Measurements from ENCODE around the gene FOXO6.
A peak's percentile ranks its signal among the peaks of the same experiment; 100 is the strongest.

Gene FOXO6

DNA sequence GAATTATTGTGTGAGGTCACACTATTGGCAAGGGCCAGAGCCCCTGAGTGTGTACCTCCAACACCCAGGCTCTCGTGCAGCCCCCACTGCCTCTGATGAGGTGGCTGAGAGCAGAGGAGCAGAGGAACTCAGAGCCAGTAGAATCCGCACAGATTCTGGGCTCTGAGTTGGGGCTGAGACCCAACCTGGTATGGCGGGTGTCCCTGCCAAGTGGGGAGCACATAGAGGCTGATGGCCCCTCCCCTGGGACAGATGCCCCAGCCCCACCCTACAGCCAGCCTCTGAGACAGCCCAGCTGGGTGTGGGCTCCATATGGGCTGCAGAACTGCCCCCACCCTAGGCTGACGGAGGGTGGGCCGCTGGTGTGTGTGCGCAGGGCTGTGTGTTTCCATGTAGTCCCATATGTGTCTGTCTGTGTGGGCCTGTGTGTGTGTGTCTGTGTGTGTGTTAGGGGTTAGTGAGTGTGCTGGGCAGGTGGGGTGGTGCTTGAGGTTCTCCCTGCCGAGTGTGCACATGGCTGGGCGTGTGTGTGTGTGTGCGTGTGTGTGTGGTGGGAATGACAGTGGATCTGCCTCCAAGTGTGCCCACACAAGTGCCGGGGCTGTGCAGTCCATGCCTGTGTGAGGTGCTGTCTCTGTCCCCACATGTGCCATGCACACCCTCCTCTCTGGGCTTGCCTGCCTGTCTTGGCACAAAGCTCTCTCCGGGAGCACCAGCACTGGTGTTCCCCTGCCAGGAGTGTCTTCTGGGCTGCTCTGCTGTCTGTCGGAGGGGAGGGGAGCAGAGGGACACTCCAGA is 24.4 kb downstream of the FOXO6 start:
- DNase-seq (ENCODE audit: low spot score): no peak

DNA sequence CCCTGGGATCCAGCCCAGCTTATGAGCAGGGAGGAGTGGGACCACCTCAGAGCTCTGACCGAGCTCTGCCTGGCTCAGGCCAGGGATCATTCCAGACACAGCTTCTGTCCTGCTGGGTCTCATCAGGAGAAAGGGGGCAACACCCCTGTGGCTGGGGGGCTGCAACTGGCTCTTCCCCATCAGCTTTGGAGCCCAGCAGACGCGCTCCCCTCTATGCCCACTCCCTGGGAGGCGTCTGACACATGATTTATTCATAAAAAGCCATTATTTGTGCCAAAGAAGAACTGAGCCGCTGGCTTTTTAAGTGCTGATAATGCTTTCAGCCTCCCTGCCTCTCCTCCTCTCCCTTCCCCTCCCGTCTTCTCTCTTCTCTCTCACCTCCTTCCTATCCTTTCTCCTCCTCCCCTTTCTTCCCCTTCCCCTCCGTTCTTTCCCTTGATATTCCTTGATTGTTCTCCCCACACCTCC is 25.0 kb downstream of the FOXO6 start:
- no peak for DNase-seq (ENCODE audit: low spot score)

DNA sequence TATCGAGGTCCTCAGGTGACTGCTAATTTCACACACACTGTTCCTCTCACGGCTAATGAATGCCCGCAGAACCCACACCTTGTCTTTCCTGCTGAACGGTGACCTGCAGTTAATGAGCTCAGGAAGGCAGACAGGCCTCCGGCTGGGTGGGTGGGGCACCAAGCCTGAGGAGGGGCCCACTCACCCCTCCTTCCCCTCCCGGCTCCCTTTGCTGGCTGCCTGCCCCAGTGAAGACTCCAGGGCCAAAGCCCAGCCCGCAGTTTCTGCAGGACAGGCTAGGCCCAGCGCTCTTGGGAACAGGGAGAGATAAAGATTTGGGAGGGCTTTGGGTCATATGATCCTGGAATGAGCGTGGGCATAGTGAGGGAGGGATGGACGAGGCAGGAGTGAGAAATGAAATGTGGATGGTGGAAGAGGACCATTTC is 26.4 kb downstream of the FOXO6 start:
- DNase-seq (ENCODE audit: low spot score): peak; percentile 53

DNA sequence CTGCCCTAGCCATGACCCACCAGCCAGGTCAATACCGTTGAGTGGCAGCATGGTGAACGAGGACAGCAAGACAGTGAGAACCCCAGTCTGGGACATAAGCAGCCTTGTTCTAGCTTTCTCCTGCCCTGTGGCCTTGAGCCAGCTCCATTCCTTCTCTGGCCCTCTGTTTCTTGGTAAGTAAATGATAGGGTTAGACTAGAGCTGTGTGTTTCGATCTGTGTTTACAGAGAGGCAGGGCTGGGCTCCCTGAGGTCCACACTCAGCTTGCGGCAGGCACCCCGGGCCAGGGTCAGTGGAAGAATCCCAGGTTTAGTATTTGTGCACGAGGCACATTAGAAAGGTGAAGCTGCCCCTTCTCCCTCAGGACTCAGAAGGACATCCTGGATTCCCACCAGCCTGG is 27.3 kb downstream of the FOXO6 start:
- DNase-seq (ENCODE audit: low spot score): no peak

DNA sequence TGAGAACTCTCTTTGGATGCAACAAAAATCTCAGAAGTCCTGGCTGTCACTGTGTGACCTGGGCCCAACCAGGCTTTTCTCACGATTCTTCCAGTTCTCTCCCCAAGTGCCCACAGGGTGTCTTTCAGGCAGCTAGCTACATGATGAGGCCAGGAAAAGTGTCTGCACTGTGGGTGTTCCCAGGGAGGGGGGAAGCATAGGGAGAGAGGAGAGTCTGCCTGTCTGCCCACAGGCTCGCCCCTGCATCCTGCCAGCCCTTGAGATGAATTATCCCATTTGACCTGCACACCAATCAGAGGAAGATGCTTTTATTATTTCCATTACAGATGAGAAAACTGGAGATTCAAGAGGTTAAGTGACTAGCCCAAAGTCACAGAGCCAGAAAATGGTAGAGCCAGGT is 27.8 kb downstream of the FOXO6 start:
- DNase-seq (ENCODE audit: low spot score): no peak

DNA sequence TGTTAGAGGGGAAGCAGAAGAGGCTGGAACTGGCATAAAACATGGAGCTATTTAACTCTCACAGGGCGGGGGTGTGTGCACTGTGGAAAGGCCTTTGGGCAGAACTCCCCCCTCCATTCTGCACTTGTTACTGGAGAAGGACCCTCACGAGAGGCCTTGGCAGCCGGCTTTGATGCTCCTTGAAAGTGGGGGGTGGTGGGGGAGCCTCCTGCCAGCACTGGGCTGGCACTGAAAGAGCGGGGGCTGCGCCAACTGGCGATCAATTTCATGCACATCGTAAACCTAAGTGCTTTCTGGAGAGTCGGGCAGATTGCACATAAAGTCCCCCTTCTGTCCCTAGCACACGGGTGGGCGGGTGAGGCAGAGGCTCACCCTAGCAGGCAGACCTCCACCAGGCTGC is 28.9 kb downstream of the FOXO6 start:
- no peak for DNase-seq (ENCODE audit: low spot score)

DNA sequence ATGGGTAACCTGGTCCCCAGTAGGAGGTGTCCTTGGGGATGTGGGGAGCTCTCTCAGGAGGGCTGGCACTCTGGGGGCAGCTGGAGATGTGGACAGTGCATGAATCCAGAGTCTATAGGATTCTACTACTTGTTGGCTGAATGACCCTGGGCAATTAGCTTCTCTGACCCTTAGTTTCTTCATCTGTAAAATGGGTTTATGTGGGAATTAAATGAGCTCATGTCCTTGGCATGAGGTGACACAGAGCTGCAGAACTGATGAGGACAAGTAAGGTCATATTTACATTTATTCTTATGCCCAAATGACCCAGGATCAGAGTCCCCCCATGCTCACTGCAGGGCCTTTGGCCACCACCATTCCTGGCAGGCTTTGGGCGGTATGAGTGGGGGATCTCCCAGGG is 29.3 kb downstream of the FOXO6 start:
- no peak for DNase-seq (ENCODE audit: low spot score)

DNA sequence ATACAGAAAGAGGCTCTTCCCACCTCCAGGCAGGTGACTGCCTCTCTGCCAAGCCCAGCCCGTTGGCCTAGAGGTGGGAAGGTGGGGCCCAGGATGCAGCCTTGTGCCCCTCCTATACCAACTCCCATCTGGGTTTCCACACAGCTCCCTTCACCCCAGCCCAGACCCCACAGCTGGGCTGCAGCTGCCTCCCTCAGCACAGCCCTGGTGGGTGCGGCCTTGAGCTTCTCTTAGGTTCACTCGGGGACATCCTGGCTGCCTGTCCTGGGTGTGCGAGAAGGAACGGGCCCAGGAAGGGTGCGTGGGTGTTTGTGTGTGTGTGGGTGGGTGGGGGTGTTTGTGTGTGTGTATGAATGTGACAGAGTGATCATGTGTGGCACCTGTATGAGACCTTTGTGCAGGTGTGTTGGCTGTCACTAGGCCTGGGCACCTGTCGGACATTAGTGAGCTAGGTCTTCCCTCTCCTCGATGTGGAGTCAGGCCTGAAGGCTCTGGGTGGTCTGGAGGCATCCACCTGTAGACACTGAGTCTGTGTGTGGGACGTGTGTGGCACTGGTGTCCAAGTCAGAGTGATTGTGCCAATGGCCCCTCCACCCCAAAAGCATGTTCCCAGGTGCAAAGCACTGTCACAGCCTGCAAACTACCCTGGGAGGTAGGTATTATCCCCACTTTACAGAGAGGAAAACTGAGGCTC is 30.7 kb downstream of the FOXO6 start:
- DNase-seq (ENCODE audit: low spot score): no peak

DNA sequence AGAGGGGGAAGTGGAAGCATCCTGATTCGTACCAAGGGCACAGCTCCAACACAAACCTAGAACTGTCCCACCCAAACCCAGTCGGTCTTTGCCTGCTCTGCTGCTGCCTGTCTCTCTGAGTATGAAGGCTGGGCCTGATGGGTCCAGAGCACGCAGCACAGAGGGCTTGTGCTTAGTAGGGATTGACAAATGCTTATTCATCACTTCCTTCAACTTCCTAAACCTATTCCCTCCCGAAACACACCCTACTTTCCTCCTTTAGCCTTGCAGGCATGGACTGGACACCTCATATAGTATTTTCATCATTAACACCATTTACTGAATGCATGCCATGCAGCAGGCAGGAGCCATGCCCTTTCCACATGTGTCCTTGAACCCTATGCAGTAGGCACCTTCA is 31.3 kb downstream of the FOXO6 start:
- no peak for DNase-seq (ENCODE audit: low spot score)

DNA sequence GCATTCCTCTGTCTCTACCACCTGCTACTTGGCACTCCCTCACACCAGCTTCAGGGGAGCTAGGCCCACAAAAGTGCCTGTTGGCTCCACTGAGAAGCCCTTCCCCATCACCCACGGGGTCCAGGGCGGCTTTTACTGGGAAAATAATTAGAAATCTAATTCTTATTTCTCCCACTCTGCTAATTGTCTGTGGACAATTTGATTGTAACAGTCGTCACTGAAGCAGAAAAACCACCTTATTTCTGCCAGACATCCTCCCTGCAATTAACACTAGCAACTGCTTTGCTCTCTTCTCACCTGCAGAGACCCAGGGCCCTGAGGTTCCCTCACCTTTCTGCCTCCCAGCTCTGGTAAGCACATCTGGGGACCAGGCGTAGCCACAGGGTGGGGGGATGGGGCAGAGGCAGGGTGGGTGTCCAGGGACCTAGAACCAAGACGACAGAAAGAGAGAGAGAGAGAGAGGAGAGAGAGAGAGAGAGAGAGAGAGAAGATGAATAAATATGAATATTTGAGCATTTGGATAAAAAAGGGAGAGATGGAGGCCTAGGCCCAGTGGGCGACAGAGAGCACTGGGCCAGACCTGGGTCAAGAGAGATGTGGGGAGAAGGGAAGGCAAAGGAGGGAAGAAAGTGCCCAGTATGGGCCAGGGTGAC is 32.6 kb downstream of the FOXO6 start:
- no peak for DNase-seq (ENCODE audit: low spot score)

DNA sequence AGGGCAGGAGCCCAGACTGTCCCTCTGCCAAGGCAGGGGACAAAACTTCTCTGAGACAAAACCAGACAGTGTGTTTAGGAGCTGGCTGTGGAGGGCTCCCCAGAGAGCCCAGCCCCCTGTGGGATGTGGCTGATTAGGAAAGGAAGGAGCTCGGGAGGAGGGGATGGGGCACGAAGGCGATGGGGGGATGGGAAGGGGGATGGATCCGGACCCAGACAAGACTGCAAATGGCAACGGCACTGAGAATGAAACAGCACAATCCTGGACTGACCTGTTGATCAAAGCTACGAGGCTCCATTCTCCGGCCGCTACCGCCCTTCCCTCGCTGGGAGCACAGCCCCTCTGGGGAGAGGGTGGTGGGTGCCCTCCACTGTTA is 33.1 kb downstream of the FOXO6 start:
- DNase-seq (ENCODE audit: low spot score): no peak

DNA sequence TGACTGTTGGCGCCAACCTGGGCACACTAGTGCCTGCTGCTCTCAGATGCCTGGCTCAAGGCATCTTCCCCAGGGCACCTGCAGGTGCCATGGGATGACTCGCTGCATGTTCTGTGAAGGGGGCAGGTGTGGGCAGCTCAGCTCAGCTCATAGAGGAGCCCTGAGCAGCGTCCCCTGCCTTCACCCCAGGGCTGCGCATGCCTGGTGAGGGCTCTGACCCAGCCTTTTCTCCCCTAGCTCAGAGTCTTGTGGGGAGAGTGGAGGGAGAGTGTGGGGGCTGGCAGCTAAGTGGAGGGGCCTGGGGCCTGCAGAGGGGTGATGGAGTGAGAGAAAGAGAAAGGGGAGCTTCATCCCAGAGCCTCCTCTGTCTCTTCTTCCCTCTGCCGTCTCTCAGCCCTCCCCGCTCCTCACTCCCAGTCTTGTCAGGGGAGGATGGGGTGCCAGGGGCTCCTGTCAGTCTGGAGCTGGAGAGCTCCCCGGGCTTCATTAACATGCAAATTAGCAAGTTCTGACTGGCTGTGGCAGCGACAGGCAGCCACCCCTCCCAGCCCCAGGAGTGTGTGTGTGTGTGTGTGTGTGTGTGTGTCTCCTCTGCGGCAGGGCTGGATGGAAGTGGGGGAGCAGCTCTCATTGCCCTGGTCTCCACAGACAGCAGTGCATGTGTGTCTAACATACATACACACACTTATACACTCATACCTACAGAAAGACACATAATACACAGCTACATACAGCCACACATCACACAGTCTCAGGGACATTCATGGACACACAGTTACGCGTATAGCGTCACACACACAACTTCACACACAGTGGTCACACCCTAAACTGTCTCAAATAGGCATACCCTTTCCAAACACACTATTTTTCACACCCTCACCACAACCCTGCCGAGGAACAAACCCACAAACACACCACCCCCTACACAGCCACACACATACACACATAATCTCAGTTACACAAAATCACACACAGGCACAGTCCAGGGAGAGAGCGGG is 34.0 kb downstream of the FOXO6 start:
- DNase-seq (ENCODE audit: low spot score): no peak

DNA sequence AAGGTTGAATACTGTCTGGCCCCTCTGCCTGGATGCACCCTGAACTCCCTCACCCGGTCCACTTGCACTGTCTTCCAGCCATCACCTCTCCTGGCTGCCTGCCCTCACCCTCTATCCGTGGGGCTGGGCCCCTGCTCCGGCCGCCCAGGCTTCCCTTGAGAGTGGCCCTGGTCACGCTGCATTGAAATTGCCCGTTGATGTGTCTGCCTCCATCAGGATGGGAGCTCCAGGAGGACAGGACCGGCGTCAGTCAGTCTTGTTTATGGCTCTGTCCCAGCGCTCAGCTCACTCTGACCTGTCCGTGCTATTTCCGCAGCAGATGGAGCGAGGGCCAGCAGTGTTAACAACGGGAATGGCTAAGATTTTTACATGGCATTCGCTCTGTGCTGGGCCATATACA is 34.9 kb downstream of the FOXO6 start:
- DNase-seq (ENCODE audit: low spot score): no peak

DNA sequence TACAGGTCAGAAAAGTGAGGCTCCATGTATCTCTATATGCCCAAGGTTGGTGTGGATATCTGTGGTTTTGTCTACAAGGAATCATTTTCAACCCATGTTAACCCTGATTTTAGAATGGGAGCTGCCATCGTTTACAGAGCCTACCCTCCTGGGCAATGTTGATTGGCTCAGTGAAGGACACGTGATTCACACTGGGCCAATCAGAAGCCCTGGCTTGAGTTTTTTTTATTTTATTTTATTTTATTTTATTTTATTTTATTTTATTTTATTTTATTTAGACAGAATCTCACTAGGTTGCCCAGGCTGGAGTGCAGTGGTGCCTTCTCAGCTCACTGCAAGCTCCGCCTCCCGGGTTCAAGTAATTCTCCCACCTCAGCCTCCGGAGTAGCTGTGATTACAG is 35.8 kb downstream of the FOXO6 start:
- no peak for DNase-seq (ENCODE audit: low spot score)

DNA sequence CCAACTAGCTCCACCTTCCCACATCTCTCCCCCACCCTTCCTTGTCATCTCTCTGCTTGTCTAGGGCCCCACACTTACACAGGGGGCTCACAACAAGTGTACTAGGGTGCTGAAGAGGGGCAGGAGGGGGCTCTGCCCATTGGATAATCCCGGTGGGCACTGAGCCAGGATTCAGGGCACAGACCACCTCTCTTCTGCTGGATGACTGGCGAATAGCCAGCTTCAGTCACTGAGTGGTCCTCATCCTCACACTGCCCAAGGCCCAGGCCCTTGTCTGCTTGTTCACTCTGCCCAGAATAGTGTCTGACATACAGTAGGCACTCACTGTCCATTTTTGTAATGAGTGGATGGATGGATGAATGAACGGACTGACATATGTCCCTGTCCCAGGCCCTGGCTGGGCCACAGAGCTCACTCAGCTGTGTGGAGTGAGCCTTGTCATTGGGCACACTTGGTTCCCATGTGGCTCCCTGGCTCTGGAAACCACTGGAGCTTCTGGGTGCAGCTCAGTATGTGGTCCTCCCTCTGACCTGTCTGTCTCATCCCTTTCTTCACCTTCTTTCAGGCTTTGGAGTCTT is 36.6 kb downstream of the FOXO6 start:
- no peak for DNase-seq (ENCODE audit: low spot score)

DNA sequence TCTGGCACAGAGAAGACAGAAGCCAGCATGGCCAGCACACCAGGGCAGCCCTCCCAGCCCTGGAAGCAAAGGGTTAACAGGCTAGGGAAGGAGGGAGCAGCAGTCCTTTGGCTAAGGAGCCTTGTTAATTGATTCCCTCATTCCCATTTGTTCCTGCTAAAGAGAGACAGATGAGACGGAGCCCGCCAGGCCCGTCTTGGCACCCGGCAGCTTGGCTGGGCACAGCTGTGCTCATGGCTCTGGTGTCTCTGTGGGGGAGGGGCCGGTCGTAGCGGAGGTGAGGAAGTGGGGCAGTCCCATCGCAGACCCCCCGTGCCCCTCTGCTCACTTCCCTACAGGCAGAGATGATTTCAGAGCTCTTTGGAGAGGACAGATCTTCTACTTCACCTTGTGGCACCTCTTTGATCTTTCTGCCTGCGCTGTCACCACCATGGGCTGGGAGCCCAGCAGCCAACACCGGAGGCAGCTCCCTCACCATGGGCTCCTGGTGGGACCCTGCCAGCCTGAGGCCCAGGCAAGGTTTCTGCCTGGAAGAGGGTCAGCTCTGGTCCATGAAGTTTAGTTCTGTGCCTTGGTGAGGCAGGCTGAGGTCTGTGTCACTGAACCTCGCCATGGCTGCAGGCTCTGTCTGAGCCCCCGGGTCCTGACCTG is 38.0 kb downstream of the FOXO6 start:
- DNase-seq (ENCODE audit: low spot score): no peak

DNA sequence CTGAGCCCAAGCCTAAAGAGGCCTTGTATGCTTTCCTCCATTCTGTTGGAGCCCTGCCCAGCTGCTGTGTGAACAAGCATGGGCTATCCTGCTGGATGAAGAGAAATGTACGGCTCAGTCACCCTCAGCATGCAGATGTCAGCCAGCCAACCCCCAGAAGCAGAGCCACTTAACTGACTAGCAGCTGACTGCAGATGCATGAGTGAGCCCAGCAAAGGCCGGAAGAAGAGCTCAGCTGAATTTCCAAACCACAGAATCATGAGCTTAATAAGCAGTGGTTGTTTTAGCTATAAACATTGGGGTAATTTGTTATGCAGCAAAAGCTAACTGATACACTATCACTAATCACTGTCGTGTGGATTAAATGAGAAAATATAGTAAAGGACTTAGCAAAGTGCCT is 39.0 kb downstream of the FOXO6 start:
- DNase-seq (ENCODE audit: low spot score): no peak

DNA sequence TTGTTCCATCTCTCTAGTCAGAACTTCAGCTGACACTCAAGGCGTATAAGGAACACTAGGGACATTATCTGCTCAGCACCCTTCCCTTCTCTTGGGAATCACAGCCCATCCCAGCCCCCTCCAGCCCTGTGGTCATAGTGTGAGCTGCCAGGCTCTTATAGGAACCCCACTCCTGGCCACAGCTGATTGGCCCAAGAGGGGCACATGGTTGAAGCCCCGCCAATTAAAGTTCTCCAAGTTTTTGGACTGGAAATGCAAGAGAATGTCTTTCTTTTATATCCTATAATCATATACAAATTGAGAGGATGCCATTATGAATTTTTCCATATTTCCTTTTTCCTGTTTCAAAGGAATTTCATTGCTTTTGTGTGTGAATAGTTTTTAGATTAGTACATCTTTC is 40.7 kb downstream of the FOXO6 start:
- DNase-seq (ENCODE audit: low spot score): no peak

DNA sequence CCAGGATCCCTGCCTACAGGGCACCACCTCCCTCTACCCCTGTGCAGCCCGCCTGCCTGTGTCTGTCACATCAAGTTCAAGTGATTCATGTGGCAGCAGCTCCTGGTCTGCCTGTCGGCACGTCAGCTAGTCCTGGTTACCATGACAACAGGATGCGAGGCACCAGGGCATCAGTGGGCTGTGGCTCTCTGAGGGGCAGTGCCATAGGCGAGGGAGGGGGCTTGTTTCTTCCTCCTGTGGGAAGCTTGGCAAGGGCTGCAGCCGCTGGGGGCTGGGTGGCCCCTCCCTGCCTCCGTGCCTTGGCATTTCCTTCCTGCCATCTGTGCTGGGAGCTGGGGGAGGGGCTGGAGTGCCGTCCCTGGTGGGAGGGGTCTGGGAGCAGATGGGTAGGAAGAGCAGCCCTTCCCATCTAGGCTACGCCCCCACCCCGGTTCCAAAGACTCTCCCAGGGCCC is 43.1 kb downstream of the FOXO6 start:
- DNase-seq (ENCODE audit: low spot score): no peak

DNA sequence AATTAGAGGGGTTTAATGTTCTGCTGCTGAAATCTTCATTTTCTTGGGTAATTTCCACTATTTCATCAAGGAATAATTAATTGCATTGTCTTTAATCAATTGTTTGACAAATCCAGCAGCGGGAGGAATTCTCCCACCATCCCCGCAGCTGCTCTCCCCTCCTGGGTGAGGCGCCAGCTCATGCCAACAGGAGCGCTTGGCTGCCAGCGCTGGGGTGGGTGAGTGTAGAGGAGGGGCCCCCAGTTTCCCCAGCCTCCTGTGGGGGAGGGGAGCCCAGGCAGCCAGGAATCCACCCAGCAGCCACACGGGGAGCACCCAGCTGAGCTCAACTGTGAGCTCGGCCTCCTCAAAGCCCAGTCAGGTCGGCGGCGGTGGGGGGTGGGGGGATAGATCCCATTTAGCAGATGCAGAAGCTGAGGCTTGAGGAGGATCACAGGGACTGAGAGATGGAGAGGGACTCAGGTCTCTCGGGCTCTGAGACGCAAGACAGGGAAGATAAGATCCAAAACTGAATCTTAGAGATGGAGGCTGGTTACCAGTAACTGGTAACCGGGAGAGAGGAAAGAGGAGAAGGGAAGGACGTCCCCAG is 46.5 kb downstream of the FOXO6 start:
- no peak for DNase-seq (ENCODE audit: low spot score)

DNA sequence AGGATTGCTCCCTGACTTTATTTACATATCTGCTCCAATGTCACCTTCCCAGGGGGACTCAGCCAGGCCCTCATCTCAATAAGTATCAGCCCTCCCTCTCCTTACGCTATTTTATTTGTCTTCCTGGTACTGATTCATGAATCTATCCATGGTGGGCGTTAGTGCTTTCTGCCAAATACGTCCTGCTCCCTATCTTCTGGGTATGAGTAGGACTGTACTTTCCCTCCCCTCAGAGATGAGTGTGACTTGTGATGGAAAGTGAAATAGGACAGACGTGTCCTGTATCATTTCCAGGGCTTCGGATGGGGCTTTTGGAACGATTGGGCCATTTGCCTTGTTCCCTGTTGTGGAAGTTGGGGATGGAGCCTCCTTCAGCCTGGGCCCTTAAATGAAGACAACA is 47.5 kb downstream of the FOXO6 start:
- no peak for DNase-seq (ENCODE audit: low spot score)

Data from AG08396 (cell line).